Panc1 (cell line): Measurements from ENCODE around the gene MINK1. TPM values are rescaled to one million over a fixed set of nuclear protein-coding genes. Genes with fewer than 3 reads are reported as not detected.

ENCODE experiments used
- ATAC-seq: fragments of 200-7000 bp; cut with Tn5 transposase; 2 replicates; pipeline ENCODE4 v1.9.1; 2020; ENCODE audit warnings: mild to moderate bottlenecking, moderate library complexity
- BruUV-seq: library from RNA; stranded (reverse); fragments of 400-500 nt; replicated peaks from 2 replicates; lab custom pipeline; 2021; lab: Mats Ljungman, UMichigan
- CTCF ChIA-PET: fragments of 300-600 bp; sonication (Branson Sonifier 250); formaldehyde crosslinking; loops from one replicate; lab custom pipeline; 2022; ENCODE audit warnings: antibody characterized with exemption; lab: Charles Lee
- POLR2A ChIA-PET: fragments of 300-600 bp; sonication (Branson Sonifier 250); formaldehyde crosslinking; loops from one replicate; lab custom pipeline; 2022; ENCODE audit warnings: antibody characterized with exemption; lab: Charles Lee
- DNase-seq: peaks from one replicate; pipeline ENCODE4 v3.0.0-alpha.2; 2010; ENCODE audit warnings: low read depth, low spot score
- H3K27ac ChIP-seq: 2 replicates; pipeline ENCODE4 v1.5.1; 2011; ENCODE audit warnings: mild to moderate bottlenecking, low read length, inconsistent platforms
- H3K27me3 ChIP-seq: fragments of 200-500 bp; sonication (Bioruptor generic); 2 replicates; pipeline ENCODE4 v1.6.0; 2014; ENCODE audit warnings: low read length, inconsistent platforms; ENCODE audit not compliant: control insufficient read depth, insufficient read depth
- H3K36me3 ChIP-seq: fragments of 200-500 bp; sonication (Bioruptor generic); 2 replicates; pipeline ENCODE4 v1.5.1; 2014; ENCODE audit warnings: inconsistent platforms, mild to moderate bottlenecking, low read length, moderate library complexity; ENCODE audit not compliant: control insufficient read depth, insufficient read depth
- H3K4me1 ChIP-seq: 2 replicates; pipeline ENCODE4 v1.5.1; 2011; ENCODE audit warnings: inconsistent platforms, mild to moderate bottlenecking, low read length, moderate library complexity; ENCODE audit not compliant: control insufficient read depth, insufficient read depth
- H3K4me3 ChIP-seq, 2 experiments: 2 replicates each; pipeline ENCODE4 v1.5.1; 2011 to 2012; ENCODE audit warnings: low read depth in 2 of 2, low read length in 2 of 2, mild to moderate bottlenecking in 2 of 2, inconsistent platforms in 1 of 2, moderate library complexity in 1 of 2
- H3K9me3 ChIP-seq: fragments of 200-500 bp; sonication (Bioruptor generic); 2 replicates; pipeline ENCODE4 v1.5.1; 2014; ENCODE audit warnings: low read depth, mild to moderate bottlenecking, inconsistent platforms, low read length, moderate library complexity; ENCODE audit not compliant: control insufficient read depth, insufficient read depth
- CTCF ChIP-seq: fragments of 450-650 bp; IDR thresholded peaks from 2 replicates; pipeline ENCODE4 v1.5.1; 2017; ENCODE audit warnings: mild to moderate bottlenecking
- POLR2AphosphoS5 ChIP-seq: IDR thresholded peaks from 2 replicates; pipeline ENCODE4 v1.6.1; 2012; ENCODE audit warnings: mild to moderate bottlenecking, low read depth, low read length, moderate library complexity
- SIN3A ChIP-seq: IDR thresholded peaks from 2 replicates; pipeline ENCODE4 v1.6.1; 2012; ENCODE audit warnings: low read depth, mild to moderate bottlenecking, low read length, moderate library complexity, borderline replicate concordance; ENCODE audit not compliant: insufficient read depth
- TCF7L2 ChIP-seq: IDR thresholded peaks from 2 replicates; pipeline ENCODE4 v1.6.1; 2011; ENCODE audit warnings: mild to moderate bottlenecking, low read depth, low read length, inconsistent platforms
- in situ Hi-C: cut with HindIII; loops from 2 replicates; pipeline ENCODE4 v1.10.0; 2016; ENCODE audit warnings: low sequenced_read_pairs, low pct_unique_long_range_greater_than_20kb
- intact Hi-C: fragments of 100-400 bp; cut with micrococcal nuclease; formaldehyde crosslinking; loops from one replicate; pipeline ENCODE4 v1.10.0; 2022; ENCODE audit not compliant: unreplicated experiment
- total RNA-seq: library from RNA; stranded (reverse); gene quantifications from one replicate; pipeline ENCODE4 v1.2.1, GENCODE V29; 2021; ENCODE audit not compliant: unreplicated experiment
- TF ChIP-seq, protein P1 (sequence below), 2 experiments: IDR thresholded peaks; 2 replicates each; pipeline ENCODE4 v1.6.1; 2011 to 2012; ENCODE audit warnings: low read depth in 2 of 2, control low read depth in 1 of 2, low read length in 1 of 2, mild to moderate bottlenecking in 1 of 2, moderate library complexity in 1 of 2; ENCODE audit not compliant: insufficient read depth in 1 of 2

Gene MINK1
- total RNA-seq, 1 experiment from 2014 or later, result 78.2 TPM

- POLR2A ChIA-PET, result no interaction called here
- intact Hi-C loops, result loop anchor here (5.0 kb wide), 1 partner anchor 96 kb away; no protein-coding TSS in a partner anchor
- CTCF ChIA-PET, result interaction anchor here (0.6 kb wide), 1 partner anchor 72 kb away, joined by 7 read pairs; no protein-coding TSS in a partner anchor
Observed at GRCh38 chr17:4786106-4786511, 47.0 kb upstream of the MINK1 start, which contains the start of gene VMO1. Gene VMO1 (minus strand): TSS chr17:4786364. CDS start chr17:4786352, 12 bp downstream.

GRCh38 chr17:4786516-4786915, 46.6 kb upstream of the MINK1 start:
- no peak for ATAC-seq
- intact Hi-C loops, result loop anchor here (5.0 kb wide), 1 partner anchor 96 kb away; no protein-coding TSS in a partner anchor
- DNase-seq, result no peak
- H3K4me3 ChIP-seq, result no peak overlapping the region
- H3K36me3 ChIP-seq, result no peaks in the 10 kb centered on the region; the same call in 1 of the 2 replicates
- ChIA-PET CTCF (interaction anchor here (0.6 kb wide), 1 partner anchor 73 kb away, joined by 7 read pairs; no protein-coding TSS in a partner anchor), POLR2A (no interaction called here)
- in situ Hi-C loops, result no loop called here
- TF ChIP-seq CTCF, result no peak
- TF ChIP-seq TCF7L2, result no peak
- TF ChIP-seq, protein P1, sequence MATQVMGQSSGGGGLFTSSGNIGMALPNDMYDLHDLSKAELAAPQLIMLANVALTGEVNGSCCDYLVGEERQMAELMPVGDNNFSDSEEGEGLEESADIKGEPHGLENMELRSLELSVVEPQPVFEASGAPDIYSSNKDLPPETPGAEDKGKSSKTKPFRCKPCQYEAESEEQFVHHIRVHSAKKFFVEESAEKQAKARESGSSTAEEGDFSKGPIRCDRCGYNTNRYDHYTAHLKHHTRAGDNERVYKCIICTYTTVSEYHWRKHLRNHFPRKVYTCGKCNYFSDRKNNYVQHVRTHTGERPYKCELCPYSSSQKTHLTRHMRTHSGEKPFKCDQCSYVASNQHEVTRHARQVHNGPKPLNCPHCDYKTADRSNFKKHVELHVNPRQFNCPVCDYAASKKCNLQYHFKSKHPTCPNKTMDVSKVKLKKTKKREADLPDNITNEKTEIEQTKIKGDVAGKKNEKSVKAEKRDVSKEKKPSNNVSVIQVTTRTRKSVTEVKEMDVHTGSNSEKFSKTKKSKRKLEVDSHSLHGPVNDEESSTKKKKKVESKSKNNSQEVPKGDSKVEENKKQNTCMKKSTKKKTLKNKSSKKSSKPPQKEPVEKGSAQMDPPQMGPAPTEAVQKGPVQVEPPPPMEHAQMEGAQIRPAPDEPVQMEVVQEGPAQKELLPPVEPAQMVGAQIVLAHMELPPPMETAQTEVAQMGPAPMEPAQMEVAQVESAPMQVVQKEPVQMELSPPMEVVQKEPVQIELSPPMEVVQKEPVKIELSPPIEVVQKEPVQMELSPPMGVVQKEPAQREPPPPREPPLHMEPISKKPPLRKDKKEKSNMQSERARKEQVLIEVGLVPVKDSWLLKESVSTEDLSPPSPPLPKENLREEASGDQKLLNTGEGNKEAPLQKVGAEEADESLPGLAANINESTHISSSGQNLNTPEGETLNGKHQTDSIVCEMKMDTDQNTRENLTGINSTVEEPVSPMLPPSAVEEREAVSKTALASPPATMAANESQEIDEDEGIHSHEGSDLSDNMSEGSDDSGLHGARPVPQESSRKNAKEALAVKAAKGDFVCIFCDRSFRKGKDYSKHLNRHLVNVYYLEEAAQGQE (IDR thresholded peaks at IDR 0.05; ENCODE audit: insufficient read depth in 1 of 2, low read depth in 2 of 2, low read length in 1 of 2), result no peak
- no peak for TF ChIP-seq SIN3A
- no peak for TF ChIP-seq POLR2AphosphoS5
- peaks cover 6% of the 10 kb centered on the region for H3K4me1 ChIP-seq
- H3K9me3 ChIP-seq, result no peaks in the 10 kb centered on the region
- no TSS peak for BruUV-seq
- H3K27me3 ChIP-seq, result no peaks in the 10 kb centered on the region
- no peak overlapping the region for H3K27ac ChIP-seq

More at GRCh38 chr17:4786106-4786511, 47.0 kb upstream of the MINK1 start, which contains the start of gene VMO1:
- H3K27ac ChIP-seq, result no peak within 1 kb of the TSS
- no peak for DNase-seq
- TF ChIP-seq, protein P1 (IDR thresholded peaks at IDR 0.05; ENCODE audit: insufficient read depth in 1 of 2, low read depth in 2 of 2, low read length in 1 of 2), result no peak
- no peaks in the 10 kb centered on the region; the same call in 1 of the 2 replicates for H3K36me3 ChIP-seq
- in situ Hi-C loops, result no loop called here
- H3K4me3 ChIP-seq, result peak within 1 kb of the TSS; percentile 16 to 38; a peak in 2 of 4 replicates
- no peaks in the 10 kb centered on the region for H3K9me3 ChIP-seq
- ATAC-seq, result no peak
- H3K4me1 ChIP-seq, result peaks cover 6% of the 10 kb centered on the region
- BruUV-seq, result no TSS peak
- no peaks in the 10 kb centered on the region for H3K27me3 ChIP-seq
